ENCODE results near the gene VAMP4.
A peak's percentile ranks its signal among the peaks of the same experiment; 100 is the strongest.

VAMP4 gene

DNA sequence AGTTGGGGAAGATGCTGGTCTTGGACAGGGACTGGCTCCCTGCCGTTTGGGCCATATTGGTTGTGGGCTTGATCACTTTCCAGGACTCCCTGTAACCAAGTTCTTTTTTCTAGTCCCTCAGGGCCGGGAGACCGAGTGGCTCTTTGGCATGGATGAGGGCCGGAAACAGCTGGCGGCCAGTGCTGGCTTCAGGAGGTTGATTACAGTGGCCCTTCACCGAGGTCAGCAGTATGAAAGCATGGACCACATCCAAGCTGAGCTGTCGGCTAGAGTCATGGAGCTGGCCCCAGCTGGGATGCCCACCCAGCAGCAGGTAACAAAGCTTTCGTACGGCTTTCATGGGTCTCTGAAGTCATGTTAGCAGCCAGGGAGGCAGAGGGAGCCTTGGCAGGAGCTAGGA, 43.9 kb upstream of the VAMP4 start:
- intact Hi-C loops (cut with DNase I; ENCODE audit: low total_unique reads) = loop anchor here (10.0 kb wide), 1 partner anchor 749 kb away; the partner anchor contains the start of gene SUCO
- peaks cover 59 to 71% (median 69%) of the 10 kb centered on the region in 3 donors for H3K36me3 ChIP-seq

DNA sequence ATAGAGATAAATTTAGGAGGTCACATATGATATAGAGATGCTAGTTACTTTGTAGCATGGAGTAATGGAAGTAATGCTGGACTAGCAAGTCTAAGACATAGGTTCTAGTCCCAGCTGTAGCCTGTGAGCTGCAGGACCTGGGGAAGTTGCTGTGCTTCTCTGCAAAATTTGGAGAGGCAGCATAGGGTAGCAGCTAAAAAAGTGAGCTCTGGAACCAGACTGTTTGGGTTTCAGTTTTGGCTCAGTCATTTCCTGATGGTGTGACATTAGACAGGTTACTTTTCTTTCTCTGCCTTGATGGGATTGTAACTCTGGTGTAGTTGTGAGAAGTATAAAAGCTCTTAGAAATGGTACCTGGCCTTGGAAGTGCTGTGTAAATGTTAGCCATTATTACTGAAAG, 42.9 kb upstream of the VAMP4 start:
- Histone ChIP-seq H3K9me3 (no peaks in the 10 kb centered on the region), H3K36me3 (peaks cover 49 to 62% (median 59%) of the 10 kb centered on the region in 3 donors), H3K4me1 (peaks cover 0 to 43% (median 25%) of the 10 kb centered on the region in 4 donors), H3K27me3 (no peaks in the 10 kb centered on the region), H3K27ac (no peak overlapping the region), H3K4me3 (no peak overlapping the region)
- no peak for DNase-seq
- TF ChIP-seq, protein P1, sequence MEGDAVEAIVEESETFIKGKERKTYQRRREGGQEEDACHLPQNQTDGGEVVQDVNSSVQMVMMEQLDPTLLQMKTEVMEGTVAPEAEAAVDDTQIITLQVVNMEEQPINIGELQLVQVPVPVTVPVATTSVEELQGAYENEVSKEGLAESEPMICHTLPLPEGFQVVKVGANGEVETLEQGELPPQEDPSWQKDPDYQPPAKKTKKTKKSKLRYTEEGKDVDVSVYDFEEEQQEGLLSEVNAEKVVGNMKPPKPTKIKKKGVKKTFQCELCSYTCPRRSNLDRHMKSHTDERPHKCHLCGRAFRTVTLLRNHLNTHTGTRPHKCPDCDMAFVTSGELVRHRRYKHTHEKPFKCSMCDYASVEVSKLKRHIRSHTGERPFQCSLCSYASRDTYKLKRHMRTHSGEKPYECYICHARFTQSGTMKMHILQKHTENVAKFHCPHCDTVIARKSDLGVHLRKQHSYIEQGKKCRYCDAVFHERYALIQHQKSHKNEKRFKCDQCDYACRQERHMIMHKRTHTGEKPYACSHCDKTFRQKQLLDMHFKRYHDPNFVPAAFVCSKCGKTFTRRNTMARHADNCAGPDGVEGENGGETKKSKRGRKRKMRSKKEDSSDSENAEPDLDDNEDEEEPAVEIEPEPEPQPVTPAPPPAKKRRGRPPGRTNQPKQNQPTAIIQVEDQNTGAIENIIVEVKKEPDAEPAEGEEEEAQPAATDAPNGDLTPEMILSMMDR (IDR thresholded peaks at IDR 0.05) = no peak
- intact Hi-C loops (cut with DNase I; ENCODE audit: low total_unique reads) = loop anchor here (10.0 kb wide), 1 partner anchor 750 kb away; the partner anchor contains the start of gene SUCO

More for the DNA sequence above, 43.9 kb upstream of the VAMP4 start:
- DNase-seq = no peak
- Histone ChIP-seq H3K27ac (no peak overlapping the region), H3K4me1 (peaks cover 0 to 38% (median 22%) of the 10 kb centered on the region in 4 donors), H3K27me3 (no peaks in the 10 kb centered on the region), H3K4me3 (no peak overlapping the region), H3K9me3 (no peaks in the 10 kb centered on the region)
- TF ChIP-seq, protein P1 (IDR thresholded peaks at IDR 0.05) = no peak

DNA sequence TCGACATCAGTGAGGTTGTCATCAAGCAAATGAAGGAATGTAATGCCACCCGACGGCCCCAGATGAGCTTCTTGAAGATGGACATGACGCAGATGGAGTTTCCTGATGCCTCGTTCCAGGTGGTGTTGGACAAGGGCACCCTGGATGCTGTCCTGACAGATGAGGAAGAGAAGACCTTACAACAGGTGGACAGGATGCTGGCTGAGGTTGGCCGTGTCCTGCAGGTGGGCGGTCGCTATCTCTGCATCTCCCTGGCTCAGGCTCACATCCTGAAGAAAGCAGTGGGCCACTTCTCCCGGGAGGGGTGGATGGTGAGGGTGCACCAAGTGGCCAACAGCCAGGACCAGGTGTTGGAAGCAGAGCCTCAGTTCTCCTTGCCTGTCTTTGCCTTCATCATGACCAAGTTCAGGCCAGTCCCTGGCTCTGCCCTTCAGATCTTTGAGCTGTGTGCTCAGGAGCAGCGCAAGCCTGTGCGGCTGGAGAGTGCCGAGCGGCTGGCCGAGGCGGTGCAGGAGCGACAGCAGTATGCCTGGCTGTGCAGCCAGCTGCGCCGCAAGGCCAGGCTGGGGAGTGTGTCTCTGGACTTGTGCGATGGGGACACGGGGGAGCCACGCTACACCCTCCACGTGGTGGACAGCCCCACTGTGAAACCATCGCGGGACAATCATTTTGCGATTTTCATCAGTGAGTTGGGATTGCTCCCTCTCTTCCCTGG, 42.1 kb upstream of the VAMP4 start:
- Histone ChIP-seq H3K36me3 (peaks cover 43 to 54% (median 51%) of the 10 kb centered on the region in 3 donors), H3K27me3 (no peaks in the 10 kb centered on the region), H3K4me1 (peaks cover 0 to 43% (median 25%) of the 10 kb centered on the region in 4 donors), H3K9me3 (no peaks in the 10 kb centered on the region), H3K4me3 (no peak overlapping the region), H3K27ac (no peak overlapping the region)
- no peak for DNase-seq
- TF ChIP-seq, protein P1 (IDR thresholded peaks at IDR 0.05) = no peak
- intact Hi-C loops (cut with DNase I; ENCODE audit: low total_unique reads) = loop anchor here (1.0 to 10.0 kb wide), 2 partner anchors 58 to 751 kb away; partner anchors contain the start of gene SUCO

GRCh38 chr1:171781176-171781875, 39.5 kb upstream of the VAMP4 start, which contains the start of gene METTL13:
Gene METTL13 (plus strand): TSS chr1:171781660. CDS start chr1:171781968, 308 bp downstream.
- peak within 1 kb of the TSS; percentile 85 for H3K27ac ChIP-seq
- peak; percentile 99 for DNase-seq
- peak within 1 kb of the TSS; percentile 71 to 76 for H3K4me3 ChIP-seq
- no peaks in the 10 kb centered on the region for H3K9me3 ChIP-seq
- intact Hi-C loops (cut with DNase I; ENCODE audit: low total_unique reads) = loop anchor here (2.0 to 10.0 kb wide), 2 partner anchors 35 to 753 kb away; partner anchors contain the start of gene SUCO
- H3K27me3 ChIP-seq = no peaks in the 10 kb centered on the region
- H3K4me1 ChIP-seq = peaks cover 0 to 43% (median 25%) of the 10 kb centered on the region in 4 donors
- peaks cover 18 to 27% (median 24%) of the 10 kb centered on the region in 3 donors for H3K36me3 ChIP-seq
- TF ChIP-seq, protein P1 (IDR thresholded peaks at IDR 0.05) = no peak

DNA sequence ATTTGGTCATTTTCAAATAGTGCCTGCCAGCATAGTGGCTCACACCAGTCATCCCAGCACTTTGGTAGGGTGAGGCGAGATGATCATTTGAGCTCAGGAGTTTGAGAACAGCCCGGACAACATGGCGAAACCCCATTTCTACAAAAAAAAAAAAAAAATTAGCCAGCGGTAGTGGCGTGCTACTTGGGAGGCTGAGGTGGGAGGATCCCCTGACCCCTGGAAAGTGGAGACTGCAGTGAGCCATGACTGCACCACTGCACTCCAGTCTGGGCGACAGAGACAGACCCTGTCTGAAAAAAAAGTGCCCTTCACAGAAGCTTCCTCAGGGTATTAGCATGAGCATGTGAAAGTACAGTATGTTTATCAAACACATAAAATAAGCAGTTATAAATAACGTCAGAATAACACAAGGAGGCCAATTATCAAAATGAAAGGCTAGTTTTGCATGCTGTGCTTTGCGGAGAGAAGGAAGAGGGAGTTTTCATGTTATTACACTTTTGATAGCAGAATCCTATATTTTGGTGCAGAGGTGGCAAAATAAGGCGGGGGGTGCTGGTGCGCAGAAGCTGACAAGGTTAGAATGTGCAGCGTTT, 38.8 kb upstream of the VAMP4 start:
- H3K4me1 ChIP-seq = peaks cover 0 to 42% (median 25%) of the 10 kb centered on the region in 4 donors
- no peak for DNase-seq
- no peaks in the 10 kb centered on the region for H3K27me3 ChIP-seq
- peak overlapping the region; percentile 71 to 76 for H3K4me3 ChIP-seq
- H3K36me3 ChIP-seq = peaks cover 11 to 21% (median 18%) of the 10 kb centered on the region in 3 donors
- H3K27ac ChIP-seq = peak overlapping the region; percentile 83 to 85
- TF ChIP-seq, protein P1 (IDR thresholded peaks at IDR 0.05) = no peak
- intact Hi-C loops (cut with DNase I; ENCODE audit: low total_unique reads) = loop anchor here (2.0 to 10.0 kb wide), 2 partner anchors 34 to 754 kb away; partner anchors contain the start of gene SUCO
- no peaks in the 10 kb centered on the region for H3K9me3 ChIP-seq

Data from tibial artery (tissue), 4 donors.